HG02763 (cell line): ENCODE measurements around the gene WDR20.

Experiments
- ATAC-seq: cut with Tn5 transposase; IDR thresholded peaks from one replicate; pipeline ENCODE4 v1.9.1; 2021; ENCODE audit warnings: mild to moderate bottlenecking, moderate library complexity; ENCODE audit not compliant: unreplicated experiment

Gene WDR20

DNA sequence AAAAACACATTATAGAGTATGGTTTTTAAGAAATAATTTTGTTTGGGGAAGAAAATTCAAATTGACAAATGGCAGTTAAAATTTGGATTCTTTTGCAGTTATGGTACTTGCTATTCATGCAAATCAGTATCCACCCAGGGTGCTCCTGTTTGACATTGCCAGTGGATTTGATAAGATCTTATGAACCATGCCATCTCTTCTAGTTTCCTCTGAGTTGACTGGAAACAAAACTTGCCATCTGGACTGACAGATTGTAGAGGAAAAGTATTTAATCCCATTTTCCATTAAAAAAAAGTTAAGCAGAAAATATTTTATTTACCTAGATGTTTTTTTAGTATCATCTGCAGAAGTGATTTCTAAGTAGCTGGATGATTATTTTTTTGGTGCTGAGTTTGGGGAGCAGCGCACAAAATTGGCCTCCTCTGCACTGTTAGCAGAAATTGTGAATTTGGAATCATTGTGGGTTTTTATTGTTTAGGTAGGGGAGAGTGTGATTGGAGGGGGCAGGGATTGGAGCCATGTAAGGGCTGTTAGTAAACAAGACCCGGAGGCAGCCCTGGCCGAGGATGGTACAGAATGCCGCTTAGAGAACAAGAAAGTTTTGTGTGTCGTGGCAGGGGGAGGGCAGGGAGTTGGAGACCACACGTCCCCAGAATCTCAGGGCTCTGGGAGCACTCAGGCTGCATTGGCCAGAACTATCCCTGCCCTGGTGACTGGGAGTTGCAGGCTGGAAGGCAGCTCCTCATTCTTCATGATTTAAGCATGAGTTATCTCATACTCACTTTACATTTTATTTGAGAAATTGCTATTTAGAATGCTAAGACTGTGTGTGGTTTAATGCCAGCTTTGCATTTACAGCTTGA lies 56.6 kb downstream of the WDR20 start:
- no peak for ATAC-seq

DNA sequence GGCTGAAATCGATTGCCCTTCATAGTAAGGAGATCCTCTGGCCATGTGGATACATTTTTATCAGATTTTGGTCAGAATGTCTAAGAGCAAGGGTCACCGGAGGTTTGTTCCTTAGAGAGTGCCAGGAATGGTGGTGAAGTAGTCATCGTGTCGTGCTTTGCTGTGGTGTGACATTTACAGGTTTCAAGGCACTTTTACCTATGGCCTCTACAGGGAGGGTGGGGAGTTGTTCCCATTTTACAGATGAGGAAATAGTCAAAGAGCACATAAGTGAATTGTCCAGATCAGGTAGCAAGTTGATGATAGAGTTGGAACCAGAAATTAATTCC lies 57.2 kb downstream of the WDR20 start:
- no peak for ATAC-seq

DNA sequence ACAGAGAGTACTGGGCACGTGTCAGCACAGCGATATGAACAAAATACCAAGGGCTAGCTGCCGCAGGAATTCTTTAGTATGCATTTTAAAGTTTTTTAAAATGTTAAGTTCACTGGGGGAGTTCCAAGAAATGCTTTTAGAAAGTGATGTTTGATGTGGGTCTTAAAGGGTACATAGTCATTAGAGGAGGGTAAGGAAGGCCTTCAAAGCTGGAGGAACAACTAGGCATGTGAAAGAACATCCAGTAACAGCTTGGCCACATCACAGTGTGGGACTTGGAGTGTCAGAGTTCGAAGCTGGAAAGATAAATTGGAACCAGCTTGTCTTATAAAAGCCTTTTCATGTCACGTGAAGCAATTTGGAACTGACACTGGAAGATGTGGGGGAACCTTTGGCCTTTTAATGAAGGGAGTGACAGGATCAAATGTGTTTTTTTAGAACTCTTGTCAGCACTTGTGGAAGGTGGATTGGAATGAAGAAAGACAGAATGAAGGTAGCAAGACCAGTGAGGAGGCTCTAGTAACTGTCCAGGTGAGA lies 57.7 kb downstream of the WDR20 start:
- ATAC-seq, result no peak

DNA sequence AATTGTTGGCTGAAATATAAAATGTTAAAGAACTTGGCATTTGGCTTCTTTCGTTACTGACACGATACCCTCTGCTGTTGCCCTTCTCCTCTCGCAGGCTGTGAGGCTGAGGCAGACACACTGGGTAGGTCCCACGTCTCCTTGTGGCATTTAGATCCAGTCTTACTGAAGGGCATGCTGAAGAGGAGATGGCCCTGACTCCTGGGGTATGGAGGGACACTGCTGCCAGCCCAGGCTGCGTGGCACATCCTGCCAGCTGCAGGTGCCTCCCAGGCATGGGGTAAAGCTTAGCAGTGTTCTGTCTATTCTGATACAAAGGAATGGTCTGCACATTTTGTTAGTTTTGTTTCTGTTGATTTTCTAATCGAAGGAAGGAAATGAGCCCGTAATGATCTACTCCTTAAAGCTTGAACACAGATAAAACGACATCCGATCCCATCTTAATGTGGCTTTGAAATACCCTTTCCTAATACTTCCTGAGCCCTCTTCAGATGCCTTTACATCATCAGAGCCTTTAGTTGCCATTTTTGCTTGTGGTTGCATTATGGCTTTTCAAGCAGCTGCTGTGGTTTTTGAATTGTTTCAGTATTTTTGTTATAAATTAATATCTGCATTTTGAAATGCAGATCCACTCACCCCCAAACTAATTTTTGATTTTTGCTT lies 61.1 kb downstream of the WDR20 start:
- no peak for ATAC-seq

DNA sequence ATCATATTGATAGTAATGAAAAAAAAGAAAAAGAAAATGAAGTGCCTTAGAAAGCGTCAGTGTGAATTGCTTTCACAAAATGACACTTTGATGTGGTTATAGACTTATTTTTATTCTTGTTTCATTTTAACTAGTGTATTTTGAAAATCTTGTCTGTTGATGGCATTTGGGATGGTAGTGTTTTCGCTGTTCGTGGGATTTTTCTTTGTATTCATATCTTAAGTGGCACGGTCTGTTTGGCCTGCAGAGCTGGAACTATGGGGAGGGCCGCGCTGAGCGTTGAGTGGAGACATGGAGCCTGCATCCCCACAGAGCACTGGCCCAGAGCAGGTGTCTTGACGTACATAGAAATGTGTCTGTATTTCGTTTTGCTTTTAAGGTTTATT lies 61.6 kb downstream of the WDR20 start:
- no peak for ATAC-seq

DNA sequence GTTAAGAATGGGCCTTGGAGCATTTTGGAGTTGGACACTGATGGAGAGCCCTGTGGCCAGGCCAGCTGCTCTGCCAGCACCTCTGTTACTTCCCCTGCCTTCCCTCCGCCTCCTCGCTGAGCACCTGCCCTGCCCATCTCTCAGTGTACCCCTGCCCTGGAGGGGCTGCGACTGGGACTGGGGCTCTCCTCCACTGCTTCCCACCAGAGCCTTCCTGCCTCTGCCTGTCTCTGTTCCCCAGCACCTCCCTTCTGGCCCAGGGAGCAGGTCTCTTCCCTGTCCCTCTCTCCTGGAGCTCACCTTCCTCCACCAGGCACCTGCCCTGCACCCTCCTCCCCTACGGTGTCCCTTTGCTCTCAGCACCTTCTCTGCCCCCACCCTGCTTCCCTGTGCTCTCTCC lies 62.1 kb downstream of the WDR20 start:
- ATAC-seq, result no peak

DNA sequence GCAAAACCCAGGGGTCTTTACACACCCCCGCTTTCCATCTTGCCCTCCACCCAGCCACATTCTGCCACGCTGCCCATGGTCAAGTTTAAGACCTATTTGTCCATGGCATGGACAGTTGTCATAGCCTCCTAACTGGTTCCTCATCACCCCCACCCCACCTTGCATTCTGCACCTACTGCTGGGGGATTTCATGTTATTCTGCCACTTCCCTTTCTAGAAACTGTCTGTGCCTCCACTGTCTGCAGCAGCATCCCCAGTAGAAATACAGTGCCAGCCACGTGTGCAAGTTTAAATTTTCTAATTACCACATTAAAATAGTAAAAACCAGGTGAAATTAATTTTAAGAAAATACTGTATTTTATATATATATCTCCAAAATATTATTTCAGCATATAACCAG lies 63.2 kb downstream of the WDR20 start:
- no peak for ATAC-seq

DNA sequence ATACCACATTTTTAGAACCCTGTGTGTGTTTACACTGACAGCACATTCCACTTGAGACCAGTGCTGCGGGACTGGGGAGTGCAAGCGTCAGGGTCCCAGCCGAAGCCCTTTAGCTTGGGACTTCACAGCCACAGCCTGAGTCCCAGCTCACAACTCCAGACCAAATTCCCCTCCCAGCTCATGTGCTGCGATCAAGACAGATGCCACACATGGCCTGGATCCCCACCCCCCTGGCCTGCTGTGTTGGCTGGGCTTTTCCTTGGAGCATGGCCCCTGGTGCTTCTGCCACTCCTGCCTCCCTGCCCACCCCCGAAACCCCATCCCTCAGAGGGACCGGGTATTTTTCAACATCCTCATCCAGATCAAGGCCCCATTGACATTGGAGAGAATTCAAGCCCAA lies 63.7 kb downstream of the WDR20 start:
- ATAC-seq, result no peak

DNA sequence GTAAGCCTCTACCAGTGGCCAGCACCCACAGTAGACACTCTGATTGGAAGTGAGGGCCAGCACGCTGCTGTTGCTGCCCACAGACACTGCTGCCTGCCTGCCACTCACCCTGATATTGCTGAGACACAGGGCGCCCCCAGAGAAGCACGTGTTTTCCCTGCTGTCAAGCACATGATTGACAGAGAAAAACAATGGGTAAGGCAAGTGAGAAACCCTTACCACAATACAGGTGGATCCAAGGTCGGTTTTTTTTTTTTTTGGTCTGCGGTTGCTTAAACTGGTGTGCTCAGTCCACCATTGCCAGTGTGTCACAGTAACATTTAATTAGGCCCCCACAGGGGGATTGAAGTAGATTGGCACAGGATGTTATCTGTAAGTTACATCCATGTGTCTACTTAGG lies 65.9 kb downstream of the WDR20 start:
- no peak for ATAC-seq

DNA sequence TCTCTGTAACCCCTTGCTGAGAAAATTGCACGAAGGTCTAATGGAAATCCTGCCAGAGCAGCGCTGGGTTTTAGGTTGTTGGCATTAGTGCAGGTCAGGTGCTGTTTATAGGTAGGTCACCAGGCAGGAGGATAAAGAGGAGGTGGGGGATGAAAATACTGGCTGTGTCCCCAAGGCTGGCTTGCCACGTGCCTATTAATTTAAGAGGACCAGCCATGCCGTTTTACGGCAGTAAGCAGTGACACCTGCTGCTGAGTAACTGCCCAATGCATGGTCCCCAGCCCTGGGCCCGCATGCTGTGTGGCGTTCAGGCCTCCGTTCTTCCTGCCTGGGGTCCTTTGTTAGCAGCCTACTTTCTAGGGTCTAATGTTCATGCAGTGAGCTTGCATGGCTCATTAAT lies 67.2 kb downstream of the WDR20 start:
- no peak for ATAC-seq

DNA sequence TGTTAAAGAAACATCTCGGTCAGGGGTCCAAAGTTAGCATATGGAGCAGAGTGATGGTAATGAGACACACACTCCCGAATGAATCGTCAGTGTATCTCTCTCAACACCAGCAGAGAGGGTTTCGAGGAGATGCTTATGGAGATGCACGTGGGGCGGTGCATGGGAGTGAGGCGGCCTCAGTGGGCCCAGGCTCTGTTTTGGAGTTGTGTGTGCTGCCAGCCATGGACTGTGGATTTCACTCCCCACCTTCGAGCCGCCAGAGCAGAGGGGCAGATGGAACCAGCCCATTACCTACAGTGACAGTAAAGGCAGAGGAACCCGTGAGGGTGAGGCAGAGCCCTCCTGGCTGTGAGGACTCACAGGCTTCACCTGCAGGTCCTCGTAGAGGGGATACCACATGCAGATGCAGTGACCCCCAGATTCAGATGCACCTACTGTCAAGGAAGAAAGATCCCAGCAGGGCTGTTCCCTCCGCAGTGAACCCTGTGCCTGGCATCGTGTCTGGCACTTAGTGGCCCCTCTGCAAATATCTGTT lies 68.2 kb downstream of the WDR20 start:
- no peak for ATAC-seq

DNA sequence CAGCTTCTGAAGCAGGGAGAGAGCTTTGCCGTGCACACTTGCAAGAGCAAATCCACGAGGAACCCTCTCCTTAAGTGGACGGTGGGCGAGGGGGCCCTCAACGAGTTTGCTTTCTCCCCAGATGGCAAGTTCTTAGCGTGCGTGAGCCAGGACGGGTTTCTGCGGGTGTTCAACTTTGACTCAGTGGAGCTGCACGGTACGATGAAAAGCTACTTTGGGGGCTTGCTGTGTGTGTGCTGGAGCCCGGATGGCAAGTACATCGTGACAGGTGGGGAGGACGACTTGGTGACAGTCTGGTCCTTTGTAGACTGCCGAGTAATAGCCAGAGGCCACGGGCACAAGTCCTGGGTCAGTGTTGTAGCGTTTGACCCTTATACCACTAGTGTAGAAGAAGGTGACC lies 69.0 kb downstream of the WDR20 start:
- no peak for ATAC-seq

DNA sequence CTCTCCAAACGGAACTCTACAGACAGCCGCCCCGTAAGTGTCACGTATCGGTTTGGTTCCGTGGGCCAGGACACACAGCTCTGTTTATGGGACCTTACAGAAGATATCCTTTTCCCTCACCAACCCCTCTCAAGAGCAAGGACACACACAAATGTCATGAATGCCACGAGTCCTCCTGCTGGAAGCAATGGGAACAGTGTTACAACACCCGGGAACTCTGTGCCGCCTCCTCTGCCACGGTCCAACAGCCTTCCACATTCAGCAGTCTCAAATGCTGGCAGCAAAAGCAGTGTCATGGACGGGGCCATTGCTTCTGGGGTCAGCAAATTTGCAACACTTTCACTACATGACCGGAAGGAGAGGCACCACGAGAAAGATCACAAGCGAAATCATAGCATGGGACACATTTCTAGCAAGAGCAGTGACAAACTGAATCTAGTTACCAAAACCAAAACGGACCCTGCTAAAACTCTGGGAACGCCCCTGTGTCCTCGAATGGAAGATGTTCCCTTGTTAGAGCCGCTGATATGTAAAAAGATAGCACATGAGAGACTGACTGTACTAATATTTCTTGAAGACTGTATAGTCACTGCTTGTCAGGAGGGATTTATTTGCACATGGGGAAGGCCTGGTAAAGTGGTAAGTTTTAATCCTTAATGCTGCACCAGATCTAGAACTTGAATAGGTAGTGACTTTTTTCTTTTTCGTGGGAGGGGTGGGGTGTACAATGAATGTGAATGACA lies 69.7 kb downstream of the WDR20 start:
- no peak for ATAC-seq

DNA sequence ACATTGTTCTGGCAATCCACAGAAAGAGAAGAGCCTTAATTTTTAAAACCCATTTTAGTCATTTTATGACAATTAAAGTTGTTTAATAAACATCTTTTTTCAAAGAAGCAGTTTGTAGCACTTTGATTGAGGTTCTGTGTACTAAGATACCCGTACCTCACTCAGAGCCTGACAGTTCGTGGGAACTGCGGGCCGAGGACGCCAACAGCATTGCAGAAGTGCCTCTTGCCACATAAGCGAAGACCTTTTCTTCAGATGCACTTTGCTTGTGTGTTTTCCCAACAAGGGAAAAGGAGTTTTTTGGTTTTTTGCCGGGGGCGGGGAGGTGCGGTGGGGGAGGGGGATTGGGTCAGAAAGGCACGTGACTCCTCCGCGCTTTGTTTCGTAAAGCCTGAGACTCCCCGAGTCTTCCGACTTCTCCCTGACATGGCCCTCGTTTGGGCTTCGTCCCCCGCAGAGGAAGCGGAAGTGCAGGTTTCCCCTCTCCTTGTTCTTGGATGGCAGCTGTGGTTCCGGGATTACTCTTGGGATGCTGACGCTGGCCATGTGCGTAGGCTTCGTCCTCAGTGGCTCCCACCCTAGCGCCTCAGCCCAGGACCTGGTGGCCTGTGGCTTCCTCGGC lies 70.8 kb downstream of the WDR20 start:
- ATAC-seq, result no peak

DNA sequence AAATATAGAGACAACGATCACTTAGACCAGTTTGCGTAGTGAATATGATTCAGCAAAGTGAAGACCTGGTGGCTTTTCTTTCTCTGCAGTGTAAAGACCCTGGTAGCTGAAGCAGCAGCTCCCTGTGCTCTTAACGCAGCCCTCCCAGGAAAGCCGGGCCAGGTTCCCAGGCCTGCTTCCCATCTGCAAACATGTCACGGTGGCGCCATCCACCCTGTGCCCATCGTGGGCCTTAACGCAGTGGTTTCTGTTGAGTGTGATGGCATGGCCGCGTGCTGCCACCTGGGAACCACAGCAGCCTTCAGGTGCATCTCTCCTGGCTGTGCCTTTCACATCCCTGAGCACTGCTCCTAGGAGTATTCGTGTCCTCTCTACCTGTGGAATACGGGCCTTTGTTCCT lies 71.5 kb downstream of the WDR20 start:
- no peak for ATAC-seq

DNA sequence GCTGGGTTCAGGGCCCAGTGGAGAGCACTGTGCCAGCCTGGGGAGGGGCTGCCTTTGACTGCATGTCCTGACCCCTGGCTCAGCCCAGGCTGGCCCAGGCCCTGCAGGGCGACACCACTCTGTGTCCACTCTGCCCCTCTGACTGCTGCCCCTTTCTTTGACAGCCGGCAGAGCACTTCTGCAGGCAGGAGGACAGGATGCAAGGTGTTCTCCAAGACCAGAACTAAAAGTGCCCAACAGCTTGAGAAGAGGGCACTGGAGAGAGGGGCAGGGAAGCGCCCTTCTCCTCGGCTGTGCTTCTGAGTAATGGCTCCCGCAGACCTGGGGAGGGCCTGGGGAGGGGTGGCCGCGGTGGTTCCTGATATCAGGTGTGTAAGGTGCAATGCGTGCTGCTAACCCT lies 72.7 kb downstream of the WDR20 start:
- no peak for ATAC-seq

DNA sequence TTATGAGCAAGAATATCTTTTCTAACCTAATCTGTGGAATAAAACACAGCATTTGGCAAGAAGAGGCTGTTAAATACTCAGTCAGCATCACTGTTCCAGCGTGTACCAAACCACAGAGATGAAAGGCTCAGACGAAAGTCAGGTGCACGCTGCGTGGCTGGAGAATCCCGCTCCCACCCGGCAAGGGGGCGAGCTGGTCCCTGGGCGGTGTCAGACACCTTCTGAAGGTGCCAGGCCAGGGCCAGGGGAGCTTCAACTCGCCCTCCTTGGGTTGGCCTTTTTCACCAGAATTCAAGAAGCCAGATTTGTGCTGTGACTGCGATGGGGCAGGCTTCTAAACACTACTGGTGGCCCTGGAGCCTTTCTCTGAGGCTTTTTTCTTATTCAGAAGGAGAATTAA lies 73.1 kb downstream of the WDR20 start:
- ATAC-seq, result no peak

DNA sequence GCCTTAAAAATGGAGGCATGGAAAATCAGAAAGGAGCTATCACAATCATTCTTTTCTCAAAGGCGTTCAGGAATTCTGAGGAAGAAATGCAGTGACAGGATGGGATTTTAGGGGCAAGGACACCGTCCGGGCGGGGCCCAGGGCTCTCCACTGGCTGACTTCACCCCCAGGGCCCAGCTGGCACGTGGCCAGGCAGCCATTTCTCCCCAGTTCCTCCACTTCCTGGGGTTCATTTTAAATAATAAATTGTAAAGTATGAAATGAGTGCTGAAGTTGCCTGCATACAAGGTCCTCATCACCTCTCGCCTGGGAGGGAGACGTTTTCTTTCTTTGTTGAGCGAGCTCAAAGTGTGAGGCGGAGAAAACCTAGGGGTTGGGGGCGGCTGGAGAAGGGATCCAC lies 73.8 kb downstream of the WDR20 start:
- ATAC-seq, result no peak

DNA sequence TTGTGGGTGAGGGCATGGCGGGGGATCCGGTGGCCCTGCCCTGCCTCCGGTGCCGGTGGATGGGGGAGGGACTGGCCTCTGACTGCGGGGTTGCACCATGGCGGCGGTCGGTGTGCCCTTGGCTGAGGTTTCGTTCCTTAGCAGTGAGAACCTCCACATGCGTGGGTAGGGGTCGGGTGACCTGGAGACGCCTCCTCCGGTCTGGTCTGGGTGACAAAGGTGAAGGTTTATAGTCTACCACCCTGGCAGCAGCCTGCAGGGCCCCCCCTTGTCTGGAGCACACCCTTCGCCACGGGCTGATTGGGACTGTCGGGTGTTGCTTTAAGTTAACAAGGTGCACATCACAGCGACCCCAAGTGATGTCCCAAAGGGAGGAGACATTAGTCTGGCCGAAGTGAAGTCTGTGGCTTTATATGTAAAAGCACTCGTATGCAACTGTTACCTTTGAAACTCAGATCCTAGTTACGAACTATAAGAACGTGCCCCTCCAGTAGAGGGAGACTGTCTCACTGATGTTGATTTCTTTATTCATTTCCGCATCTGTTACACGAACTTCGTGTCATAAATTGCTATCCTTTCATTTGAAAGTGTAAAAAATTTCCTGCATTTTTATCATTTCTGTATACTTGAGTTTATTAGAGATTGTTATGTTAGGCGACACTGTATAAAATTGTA lies 74.4 kb downstream of the WDR20 start:
- no peak for ATAC-seq

DNA sequence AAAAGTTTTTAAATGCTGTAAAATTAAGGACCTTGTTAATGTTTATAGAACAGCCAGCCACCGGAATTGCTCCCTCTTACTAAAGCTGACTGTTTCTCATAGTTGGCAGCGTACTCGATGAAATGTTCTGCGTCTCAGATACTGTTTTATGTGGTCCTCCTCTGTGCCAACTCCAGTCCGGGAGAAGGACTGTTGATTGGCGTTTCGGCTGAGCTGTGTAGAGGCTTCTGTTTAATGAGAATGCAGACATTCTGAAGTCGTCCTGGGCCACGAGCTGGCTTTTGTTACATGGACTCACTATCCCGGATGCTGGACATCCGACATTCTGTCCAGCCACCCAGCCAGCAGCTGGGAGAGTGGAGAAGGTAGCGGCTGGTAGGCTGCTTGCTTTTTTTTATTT lies 75.4 kb downstream of the WDR20 start:
- no peak for ATAC-seq
